ENCODE measurements around the gene GOLIM4.

The GOLIM4 gene

DNA sequence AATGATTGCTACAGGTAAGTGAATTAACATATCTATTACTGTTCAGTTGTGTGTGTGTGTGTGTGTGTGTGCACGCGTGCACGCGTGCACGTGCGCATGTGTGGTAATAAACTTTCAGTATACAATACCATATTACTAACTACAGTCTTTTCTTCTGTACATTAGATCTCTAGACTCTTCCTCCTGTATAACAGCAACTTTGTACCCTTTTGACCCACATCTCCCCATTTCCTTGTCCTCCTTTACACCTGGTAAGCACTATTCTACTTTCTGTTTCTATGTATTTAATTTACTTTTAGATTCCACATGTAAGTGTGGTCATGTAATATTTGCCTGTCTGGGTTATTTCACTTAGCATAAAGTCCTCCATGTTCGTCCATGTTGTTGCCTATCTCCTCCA is 29.1 kb upstream of the GOLIM4 start:
- DNase-seq (ENCODE audit: extremely low read depth, low read depth), result no peak
- TF ChIP-seq, protein P1, sequence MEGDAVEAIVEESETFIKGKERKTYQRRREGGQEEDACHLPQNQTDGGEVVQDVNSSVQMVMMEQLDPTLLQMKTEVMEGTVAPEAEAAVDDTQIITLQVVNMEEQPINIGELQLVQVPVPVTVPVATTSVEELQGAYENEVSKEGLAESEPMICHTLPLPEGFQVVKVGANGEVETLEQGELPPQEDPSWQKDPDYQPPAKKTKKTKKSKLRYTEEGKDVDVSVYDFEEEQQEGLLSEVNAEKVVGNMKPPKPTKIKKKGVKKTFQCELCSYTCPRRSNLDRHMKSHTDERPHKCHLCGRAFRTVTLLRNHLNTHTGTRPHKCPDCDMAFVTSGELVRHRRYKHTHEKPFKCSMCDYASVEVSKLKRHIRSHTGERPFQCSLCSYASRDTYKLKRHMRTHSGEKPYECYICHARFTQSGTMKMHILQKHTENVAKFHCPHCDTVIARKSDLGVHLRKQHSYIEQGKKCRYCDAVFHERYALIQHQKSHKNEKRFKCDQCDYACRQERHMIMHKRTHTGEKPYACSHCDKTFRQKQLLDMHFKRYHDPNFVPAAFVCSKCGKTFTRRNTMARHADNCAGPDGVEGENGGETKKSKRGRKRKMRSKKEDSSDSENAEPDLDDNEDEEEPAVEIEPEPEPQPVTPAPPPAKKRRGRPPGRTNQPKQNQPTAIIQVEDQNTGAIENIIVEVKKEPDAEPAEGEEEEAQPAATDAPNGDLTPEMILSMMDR (IDR thresholded peaks at IDR 0.05; ENCODE audit: low read depth, low read length), result no peak

DNA sequence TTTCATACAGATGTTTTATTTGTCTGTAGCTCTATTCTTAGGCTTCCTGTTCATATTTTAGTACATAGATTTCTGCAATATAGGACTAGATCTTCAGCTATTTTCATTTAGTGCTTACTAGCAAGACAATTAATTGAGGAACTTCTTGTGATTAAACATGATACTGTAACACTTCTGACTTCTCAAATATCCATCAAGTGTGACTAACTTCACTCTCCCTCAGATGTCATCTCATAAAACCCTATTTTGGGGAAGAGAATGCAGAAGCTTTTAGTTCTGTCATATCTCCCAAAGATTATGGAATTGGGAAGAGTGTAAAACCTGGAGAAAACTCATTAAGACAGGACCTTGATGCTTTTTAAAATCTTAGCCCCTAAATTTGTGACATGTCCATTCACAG is 28.6 kb upstream of the GOLIM4 start:
- no peak for DNase-seq (ENCODE audit: extremely low read depth, low read depth)
- TF ChIP-seq, protein P1 (IDR thresholded peaks at IDR 0.05; ENCODE audit: low read depth, low read length), result no peak

DNA sequence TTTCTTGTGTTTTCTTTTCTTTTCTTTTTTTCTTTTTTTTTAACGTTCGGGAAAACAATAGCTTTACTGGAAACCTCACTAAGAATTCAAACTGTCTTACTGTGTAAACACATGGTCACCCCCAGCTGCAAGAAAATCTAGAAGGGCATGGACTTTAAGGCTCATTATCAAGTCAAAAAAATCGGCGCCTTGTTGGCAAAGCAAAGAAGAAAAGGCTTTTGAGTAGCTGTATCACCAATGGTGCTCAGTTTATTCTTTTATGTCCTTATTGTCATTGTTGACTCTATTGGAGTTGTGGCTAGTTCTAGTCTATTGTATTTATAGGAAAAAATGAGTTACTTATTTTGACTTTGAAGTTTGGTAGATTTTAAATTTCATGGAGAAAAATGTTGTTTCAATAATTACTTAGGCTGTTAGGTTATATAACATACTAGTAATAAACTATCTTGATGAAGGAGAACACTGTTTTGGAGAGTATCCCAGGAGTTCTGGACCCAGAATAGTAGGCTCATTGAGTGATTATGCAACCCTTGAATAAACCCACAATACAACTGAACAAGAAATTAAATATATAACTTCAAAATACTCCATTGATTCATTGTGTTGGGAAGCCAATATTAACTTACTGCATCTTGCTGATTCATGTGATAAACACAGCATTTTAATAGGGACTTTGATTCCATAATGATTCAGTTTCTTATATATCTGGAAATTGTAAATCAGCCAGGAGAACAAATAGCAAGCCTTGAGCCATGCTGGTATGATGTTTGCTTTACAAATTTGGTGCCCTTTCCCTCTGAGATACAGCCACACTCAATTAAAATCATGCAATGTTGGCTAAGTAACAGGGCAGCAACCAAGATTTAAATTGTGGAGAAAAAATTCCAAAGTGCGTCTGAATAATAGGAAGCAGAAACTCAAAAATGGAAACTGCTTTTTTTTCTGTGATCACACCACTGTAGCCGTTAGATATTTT is 27.8 kb upstream of the GOLIM4 start:
- DNase-seq (ENCODE audit: extremely low read depth, low read depth), result no peak
- TF ChIP-seq, protein P1 (IDR thresholded peaks at IDR 0.05; ENCODE audit: low read depth, low read length), result no peak

DNA sequence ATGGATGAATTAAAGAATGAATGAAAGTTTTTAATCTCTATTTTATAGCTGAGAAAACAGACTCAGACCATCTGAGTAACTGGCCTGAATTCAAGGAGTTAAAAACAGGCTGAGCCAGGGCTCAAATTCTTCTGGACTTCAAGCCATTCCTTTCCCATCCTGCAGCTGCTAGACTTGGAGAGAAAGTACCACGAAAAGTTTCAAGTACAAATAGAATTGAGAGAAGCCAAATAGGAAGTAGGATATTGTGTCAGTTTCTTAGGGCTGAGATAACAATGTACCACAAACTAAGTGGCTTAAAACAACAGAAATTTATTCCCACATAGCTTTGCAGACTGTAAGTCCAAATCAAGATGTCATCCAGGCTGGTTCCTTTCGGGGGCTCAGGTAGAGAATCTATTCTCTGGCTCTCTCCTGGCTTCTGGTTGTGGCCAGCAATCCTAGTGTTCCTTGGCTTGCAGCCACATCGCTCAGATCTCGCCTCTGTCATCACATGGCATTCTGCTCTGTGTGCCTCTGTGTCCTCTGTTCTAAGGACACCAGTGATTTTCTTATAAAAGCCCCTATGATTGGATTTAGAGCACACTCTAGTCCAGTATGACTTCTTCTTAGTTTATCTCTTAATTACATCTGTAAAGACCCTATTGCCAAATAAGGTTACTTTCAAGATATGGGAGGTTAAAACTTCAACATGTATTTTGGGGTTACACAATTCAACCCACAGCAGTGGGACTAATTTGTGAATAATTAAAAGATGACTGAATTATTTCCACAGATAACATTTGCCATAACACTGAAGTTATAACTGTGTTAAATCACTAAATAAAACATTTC is 25.7 kb upstream of the GOLIM4 start:
- TF ChIP-seq, protein P1 (IDR thresholded peaks at IDR 0.05; ENCODE audit: low read depth, low read length), result no peak

DNA sequence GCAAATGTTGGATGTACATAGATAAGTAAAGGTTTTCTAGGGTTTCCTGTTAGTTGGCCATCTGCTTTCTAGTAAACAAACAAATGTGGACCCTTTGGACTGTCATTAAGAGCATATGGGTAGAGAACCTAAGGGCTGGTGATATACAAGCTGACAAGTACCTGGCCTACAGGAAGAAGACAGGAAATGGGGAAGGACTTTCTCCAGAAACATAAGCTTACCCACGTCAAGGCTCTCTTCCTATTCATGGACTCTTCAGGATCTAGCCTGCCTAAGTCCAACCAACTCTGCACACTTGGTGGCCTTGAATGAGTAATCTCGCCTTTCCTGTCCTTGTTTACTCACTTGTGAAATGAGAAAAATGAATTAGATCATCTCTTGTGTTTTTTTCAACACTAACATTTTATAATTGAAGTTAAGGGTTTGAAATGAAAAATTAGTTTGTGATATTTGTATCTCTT is 22.2 kb upstream of the GOLIM4 start:
- DNase-seq (ENCODE audit: extremely low read depth, low read depth), result no peak
- TF ChIP-seq, protein P1 (IDR thresholded peaks at IDR 0.05; ENCODE audit: low read depth, low read length), result no peak

More for the DNA sequence above, 25.7 kb upstream of the GOLIM4 start:
- DNase-seq (ENCODE audit: extremely low read depth, low read depth), result no peak

DNA sequence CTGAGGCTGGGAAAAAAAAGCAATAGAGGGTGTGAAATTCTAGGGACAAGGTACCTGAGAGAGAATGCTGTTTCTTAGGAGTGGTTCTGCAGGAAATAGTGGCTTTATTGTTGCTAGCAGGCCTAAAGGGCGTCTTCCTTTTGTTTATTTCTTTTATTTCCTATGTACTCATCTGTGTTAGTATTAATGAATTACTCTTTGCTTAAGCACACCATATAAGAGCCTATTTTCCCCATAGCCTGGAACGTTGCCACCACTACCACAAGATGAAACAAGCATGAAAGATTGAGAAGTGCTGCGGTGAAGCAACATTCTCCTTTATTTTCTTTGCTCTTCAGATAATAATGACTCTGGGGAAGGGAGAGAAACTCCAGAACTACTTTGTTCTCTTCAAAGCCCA is 21.3 kb upstream of the GOLIM4 start:
- no peak for DNase-seq (ENCODE audit: extremely low read depth, low read depth)
- TF ChIP-seq, protein P1 (IDR thresholded peaks at IDR 0.05; ENCODE audit: low read depth, low read length), result no peak

Measured in AG09319 (cell line).